ENCODE measurements around the gene FGF11.

FGF11 gene

DNA sequence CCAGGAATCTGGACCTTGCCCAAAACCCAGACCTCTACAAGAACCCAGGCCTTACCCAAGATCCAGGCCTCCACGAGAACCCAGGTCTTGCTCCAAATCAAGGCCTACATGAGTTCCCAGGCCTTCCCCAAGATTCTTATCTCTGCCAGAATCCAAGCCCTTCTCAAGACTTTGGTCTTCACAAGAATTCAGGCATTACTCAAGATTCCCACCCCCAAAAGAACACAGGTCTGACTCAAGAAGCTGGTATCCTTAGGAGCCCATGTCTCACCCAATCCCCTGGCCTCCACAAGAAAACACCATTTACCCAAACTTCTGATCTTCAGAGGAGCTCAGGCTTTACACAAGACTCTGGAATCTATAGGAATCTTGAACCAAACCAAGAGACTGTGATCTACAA lies 8.1 kb upstream of the FGF11 start:
- Histone ChIP-seq H3K27ac (ENCODE audit: insufficient read depth, low read length, poor library complexity, severe bottlenecking) (no peak overlapping the region), H3K9me3 (ENCODE audit: control insufficient read depth, low read length) (no peaks in the 10 kb centered on the region), H3K27me3 (replicated peaks; ENCODE audit: control insufficient read depth, insufficient read depth, low read length, poor library complexity, severe bottlenecking) (no peaks in the 10 kb centered on the region), H3K4me3 (ENCODE audit: insufficient read depth, low read depth, low read length, poor library complexity, severe bottlenecking) (no peak overlapping the region), H3K4me1 (ENCODE audit: control insufficient read depth, insufficient read depth, low read length, poor library complexity, severe bottlenecking) (peaks cover 10% of the 10 kb centered on the region), H3K36me3 (ENCODE audit: control insufficient read depth, insufficient read depth, low read length) (no peaks in the 10 kb centered on the region)
- DNase-seq: no peak

DNA sequence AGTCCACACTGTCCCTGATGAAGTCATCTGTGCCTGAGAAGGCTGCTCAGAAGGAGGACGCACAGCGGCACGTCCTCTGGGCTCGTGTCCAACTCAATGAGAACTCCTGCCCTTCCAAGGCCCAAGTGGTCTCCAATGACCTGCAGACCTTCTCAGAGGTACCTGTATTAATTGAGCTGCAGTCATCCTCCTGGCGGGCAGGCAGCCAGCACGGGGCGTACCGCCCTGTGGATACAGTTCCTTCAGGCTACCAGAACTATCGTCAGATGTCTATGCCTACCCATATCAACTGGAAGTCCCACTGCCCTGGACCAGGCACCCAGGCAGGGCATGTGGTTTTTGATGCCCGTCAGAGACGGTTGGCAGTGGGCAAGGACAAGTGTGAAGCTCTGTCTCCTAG lies 7.0 kb upstream of the FGF11 start:
- H3K27ac ChIP-seq (ENCODE audit: insufficient read depth, low read length, poor library complexity, severe bottlenecking): no peak overlapping the region
- H3K4me3 ChIP-seq (ENCODE audit: insufficient read depth, low read depth, low read length, poor library complexity, severe bottlenecking): no peak overlapping the region
- no peaks in the 10 kb centered on the region for H3K27me3 ChIP-seq (replicated peaks; ENCODE audit: control insufficient read depth, insufficient read depth, low read length, poor library complexity, severe bottlenecking)
- H3K9me3 ChIP-seq (ENCODE audit: control insufficient read depth, low read length): no peaks in the 10 kb centered on the region
- no peak for DNase-seq
- H3K36me3 ChIP-seq (ENCODE audit: control insufficient read depth, insufficient read depth, low read length): no peaks in the 10 kb centered on the region
- H3K4me1 ChIP-seq (ENCODE audit: control insufficient read depth, insufficient read depth, low read length, poor library complexity, severe bottlenecking): peaks cover 18% of the 10 kb centered on the region

DNA sequence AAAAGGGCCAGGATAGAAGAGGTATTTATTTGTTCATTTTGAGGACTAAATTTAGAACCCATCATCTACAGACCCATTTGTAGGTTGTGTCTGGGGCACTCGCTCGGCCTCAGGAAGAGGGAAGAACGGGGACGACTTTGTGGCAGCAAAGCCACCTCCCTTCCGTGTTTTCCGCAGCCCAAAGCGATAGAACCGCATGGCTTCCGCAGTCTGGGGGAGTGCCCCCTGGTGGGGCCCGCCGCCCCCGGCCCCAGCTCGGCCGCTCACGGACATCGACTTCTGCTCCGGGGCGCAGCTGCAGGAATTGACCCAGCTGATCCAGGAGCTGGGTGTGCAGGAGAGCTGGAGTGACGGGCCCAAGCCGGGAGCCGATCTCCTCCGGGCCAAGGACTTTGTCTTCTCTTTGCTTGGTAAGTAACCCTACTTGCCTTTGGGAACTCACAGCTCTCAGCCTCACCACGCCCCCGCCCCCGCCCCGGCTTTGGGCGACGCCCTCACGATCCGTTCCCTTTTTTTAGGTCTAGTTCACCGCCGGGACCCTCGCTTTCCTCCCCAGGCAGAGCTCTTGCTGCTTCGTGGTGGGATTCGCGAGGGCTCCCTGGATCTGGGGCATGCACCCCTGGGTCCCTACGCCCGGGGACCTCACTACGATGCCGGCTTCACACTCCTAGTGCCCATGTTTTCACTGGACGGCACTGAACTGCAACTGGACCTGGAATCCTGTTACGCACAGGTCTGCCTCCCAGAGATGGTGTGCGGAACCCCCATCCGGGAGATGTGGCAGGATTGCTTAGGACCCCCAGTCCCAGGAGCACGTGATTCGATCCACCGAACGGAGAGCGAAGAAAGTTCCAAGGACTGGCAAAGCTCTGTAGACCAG lies 3.4 kb upstream of the FGF11 start:
- peak overlapping the region; percentile 82 for H3K27ac ChIP-seq (ENCODE audit: insufficient read depth, low read length, poor library complexity, severe bottlenecking)
- H3K27me3 ChIP-seq (replicated peaks; ENCODE audit: control insufficient read depth, insufficient read depth, low read length, poor library complexity, severe bottlenecking): peaks cover 26% of the 10 kb centered on the region
- no peaks in the 10 kb centered on the region for H3K9me3 ChIP-seq (ENCODE audit: control insufficient read depth, low read length)
- H3K4me1 ChIP-seq (ENCODE audit: control insufficient read depth, insufficient read depth, low read length, poor library complexity, severe bottlenecking): peaks cover 51% of the 10 kb centered on the region
- peak overlapping the region; percentile 63 for H3K4me3 ChIP-seq (ENCODE audit: insufficient read depth, low read depth, low read length, poor library complexity, severe bottlenecking)
- H3K36me3 ChIP-seq (ENCODE audit: control insufficient read depth, insufficient read depth, low read length): no peaks in the 10 kb centered on the region
- DNase-seq: peak; percentile 35 to 53 (median 51)

DNA sequence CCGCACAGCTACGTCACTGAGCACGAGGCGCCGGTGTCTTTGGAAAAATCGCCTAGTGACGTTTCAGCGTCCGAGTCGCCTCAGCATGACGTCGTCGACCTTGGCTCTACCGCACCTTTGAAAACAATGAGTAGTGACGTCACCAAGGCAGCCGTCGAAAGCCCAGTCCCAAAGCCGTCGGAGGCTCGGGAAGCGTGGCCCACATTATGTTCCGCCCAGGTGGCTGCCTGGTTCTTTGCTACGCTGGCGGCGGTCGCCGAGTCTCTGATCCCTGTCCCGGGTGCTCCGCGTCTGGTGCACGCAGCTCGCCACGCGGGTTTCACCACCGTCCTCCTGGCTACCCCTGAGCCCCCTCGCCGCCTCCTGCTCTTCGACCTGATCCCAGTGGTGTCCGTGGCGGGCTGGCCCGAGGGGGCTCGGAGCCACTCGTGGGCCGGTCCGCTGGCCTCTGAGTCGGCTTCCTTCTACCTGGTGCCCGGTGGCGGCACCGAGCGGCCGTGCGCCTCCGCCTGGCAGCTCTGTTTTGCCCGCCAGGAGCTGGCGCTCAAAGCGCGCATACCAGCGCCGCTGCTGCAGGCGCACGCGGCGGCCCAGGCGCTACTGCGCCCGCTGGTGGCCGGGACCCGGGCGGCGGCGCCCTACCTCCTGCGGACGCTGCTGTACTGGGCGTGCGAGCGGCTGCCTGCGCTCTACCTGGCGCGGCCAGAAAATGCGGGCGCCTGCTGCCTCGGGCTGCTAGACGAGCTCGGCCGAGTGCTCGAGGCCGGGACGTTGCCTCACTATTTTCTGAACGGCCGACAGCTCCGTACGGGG lies 2.5 kb upstream of the FGF11 start:
- peak; percentile 61 to 68 (median 65) for DNase-seq
- no peaks in the 10 kb centered on the region for H3K36me3 ChIP-seq (ENCODE audit: control insufficient read depth, insufficient read depth, low read length)
- H3K27ac ChIP-seq (ENCODE audit: insufficient read depth, low read length, poor library complexity, severe bottlenecking): peak overlapping the region; percentile 82
- peaks cover 52% of the 10 kb centered on the region for H3K4me1 ChIP-seq (ENCODE audit: control insufficient read depth, insufficient read depth, low read length, poor library complexity, severe bottlenecking)
- peak overlapping the region; percentile 63 for H3K4me3 ChIP-seq (ENCODE audit: insufficient read depth, low read depth, low read length, poor library complexity, severe bottlenecking)
- peaks cover 31% of the 10 kb centered on the region for H3K27me3 ChIP-seq (replicated peaks; ENCODE audit: control insufficient read depth, insufficient read depth, low read length, poor library complexity, severe bottlenecking)
- H3K9me3 ChIP-seq (ENCODE audit: control insufficient read depth, low read length): no peaks in the 10 kb centered on the region

DNA sequence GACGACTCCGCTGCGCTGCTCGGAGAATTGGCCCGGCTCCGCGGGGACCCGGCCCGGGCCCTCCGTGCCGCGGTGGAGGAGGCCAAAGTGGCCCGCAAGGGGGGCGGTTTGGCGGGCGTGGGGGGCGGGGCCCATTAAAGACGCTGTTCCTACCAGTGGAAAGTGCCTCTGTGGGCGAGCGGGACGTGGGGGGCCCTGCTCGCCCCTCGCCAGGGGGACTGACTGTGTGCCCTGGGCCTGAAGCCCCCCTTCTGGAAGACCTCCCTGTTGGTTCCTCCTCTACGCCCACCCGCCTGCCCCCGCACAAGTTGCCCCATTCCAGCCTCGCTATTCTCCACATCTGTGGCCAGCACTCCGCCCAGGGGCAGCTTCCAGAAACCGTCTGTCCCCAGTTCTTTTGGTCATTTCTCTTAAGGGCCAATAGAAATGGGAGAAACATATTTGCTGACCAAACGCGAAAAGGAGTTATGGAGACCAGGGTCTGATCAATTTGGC lies 1.9 kb upstream of the FGF11 start:
- no peak overlapping the region for H3K27ac ChIP-seq (ENCODE audit: insufficient read depth, low read length, poor library complexity, severe bottlenecking)
- no peaks in the 10 kb centered on the region for H3K9me3 ChIP-seq (ENCODE audit: control insufficient read depth, low read length)
- H3K4me1 ChIP-seq (ENCODE audit: control insufficient read depth, insufficient read depth, low read length, poor library complexity, severe bottlenecking): peaks cover 52% of the 10 kb centered on the region
- peaks cover 31% of the 10 kb centered on the region for H3K27me3 ChIP-seq (replicated peaks; ENCODE audit: control insufficient read depth, insufficient read depth, low read length, poor library complexity, severe bottlenecking)
- no peaks in the 10 kb centered on the region for H3K36me3 ChIP-seq (ENCODE audit: control insufficient read depth, insufficient read depth, low read length)
- no peak for DNase-seq
- H3K4me3 ChIP-seq (ENCODE audit: insufficient read depth, low read depth, low read length, poor library complexity, severe bottlenecking): peak overlapping the region; percentile 29

DNA sequence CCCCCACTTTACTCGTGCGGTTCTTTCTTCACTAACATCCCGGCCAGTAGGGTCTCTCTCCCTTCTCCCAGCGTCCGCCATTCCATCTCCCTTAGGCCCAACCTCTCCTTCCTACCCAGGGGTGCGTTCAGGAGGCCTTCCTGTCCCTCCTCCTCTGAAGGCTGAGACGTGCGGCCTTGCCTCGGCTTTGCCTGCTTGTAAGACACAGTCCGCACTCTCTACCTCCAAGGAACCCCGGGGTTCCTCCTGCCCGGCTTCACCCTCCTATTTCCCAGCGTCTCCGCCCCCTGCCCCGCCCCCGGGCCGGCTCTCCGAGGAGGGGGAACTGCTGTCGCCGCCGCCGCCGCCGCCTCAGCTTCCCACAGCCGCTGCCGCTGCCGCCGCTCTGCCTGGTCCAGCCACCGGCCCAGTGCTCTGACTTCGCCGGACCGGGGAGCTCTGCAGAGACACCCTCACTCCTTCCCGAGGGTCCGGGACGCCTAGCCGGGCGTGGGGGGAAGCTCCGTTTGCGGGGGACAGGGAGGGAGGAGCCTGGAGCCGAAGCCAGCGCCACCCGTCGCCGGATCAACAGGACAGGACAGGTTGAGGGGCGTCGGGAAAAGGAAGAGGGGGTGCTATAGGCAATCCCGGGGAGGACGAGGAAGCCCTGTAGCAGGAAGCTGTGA lies 1.2 kb upstream of the FGF11 start:
- peak in 1 of 3 donors; percentile 29 for DNase-seq
- H3K27ac ChIP-seq (ENCODE audit: insufficient read depth, low read length, poor library complexity, severe bottlenecking): no peak overlapping the region
- H3K9me3 ChIP-seq (ENCODE audit: control insufficient read depth, low read length): no peaks in the 10 kb centered on the region
- H3K4me1 ChIP-seq (ENCODE audit: control insufficient read depth, insufficient read depth, low read length, poor library complexity, severe bottlenecking): peaks cover 52% of the 10 kb centered on the region
- no peaks in the 10 kb centered on the region for H3K36me3 ChIP-seq (ENCODE audit: control insufficient read depth, insufficient read depth, low read length)
- H3K4me3 ChIP-seq (ENCODE audit: insufficient read depth, low read depth, low read length, poor library complexity, severe bottlenecking): no peak overlapping the region
- H3K27me3 ChIP-seq (replicated peaks; ENCODE audit: control insufficient read depth, insufficient read depth, low read length, poor library complexity, severe bottlenecking): peaks cover 31% of the 10 kb centered on the region

DNA sequence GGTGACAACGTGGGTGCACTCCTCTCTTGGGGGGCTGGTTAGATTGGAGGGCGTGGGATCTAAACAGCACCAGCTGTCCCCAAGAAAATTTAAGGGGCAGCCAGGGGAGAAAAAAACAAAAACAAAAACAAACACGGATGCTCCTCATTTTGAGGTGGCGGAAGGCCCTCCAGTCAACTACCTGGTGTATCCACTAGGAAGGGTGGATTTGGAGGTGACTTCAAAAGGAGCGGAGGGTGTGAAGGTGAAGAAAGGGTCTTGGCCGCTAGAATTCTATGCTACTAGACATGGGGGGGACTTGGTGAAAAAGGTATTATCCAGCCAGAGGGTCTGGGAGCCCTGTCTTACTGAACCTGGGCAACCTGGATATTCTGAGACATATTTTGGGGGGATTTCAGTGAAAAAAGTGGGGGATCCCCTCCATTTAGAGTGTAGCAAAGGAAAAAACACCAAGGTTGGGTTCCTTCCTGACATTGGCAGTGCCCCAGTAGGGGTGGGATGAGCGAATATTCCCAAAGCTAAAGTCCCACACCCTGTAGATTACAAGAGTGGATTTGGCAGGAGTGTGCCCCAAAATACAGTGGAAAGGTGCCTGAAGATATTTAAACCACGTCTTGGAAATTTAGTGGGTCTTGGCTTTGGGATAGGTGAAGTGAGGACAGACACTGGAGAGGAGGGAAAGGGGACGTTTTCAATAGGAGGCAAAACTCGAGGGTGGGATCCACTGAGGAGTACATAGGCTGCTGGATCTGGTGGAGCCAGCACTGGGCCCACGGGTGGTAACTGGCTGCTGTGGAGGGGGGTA lies 454 bp upstream of the FGF11 start:
- Histone ChIP-seq H3K27ac (ENCODE audit: insufficient read depth, low read length, poor library complexity, severe bottlenecking) (no peak overlapping the region), H3K9me3 (ENCODE audit: control insufficient read depth, low read length) (no peaks in the 10 kb centered on the region), H3K4me1 (ENCODE audit: control insufficient read depth, insufficient read depth, low read length, poor library complexity, severe bottlenecking) (peaks cover 52% of the 10 kb centered on the region), H3K4me3 (ENCODE audit: insufficient read depth, low read depth, low read length, poor library complexity, severe bottlenecking) (no peak overlapping the region), H3K27me3 (replicated peaks; ENCODE audit: control insufficient read depth, insufficient read depth, low read length, poor library complexity, severe bottlenecking) (peaks cover 31% of the 10 kb centered on the region), H3K36me3 (ENCODE audit: control insufficient read depth, insufficient read depth, low read length) (no peaks in the 10 kb centered on the region)
- no peak for DNase-seq

DNA sequence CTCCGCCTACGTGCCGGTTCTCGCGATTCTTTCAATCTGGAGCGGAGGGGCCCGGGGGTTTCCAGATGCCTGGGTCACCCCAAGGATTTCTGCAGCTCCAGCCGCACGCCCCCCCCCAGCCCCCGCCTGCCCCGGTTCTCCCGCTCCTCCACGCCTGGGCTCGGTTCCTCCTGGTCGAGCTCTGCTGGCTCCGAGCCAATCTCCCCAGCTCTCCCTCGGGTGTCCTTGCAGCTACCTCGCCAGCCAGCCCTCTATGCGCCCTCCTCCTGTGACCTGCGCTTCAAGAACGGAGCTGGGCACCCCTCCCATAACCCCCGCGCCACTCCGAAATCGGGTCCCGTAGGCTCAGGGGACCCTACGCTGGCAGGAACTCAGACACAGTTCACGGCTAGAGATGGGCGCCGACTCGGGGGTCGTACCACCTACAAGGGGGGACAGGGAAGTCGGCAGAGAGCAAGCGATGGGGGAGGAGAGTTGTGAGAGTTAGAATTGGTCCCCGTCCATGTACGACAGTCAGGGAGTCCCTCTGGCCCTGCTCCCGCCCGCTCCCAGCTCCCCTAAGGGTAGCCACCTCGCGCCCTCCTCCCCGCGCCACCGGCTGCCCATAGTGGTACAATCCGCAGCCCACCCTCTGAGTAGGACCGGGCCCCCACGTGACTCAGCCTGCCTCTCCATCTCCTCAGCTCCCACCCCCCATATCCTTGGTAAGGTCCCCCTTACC lies 961 bp downstream of the FGF11 start:
- peaks cover 34% of the 10 kb centered on the region for H3K27me3 ChIP-seq (replicated peaks; ENCODE audit: control insufficient read depth, insufficient read depth, low read length, poor library complexity, severe bottlenecking)
- no peak for DNase-seq
- peak overlapping the region; percentile 32 for H3K4me3 ChIP-seq (ENCODE audit: insufficient read depth, low read depth, low read length, poor library complexity, severe bottlenecking)
- H3K36me3 ChIP-seq (ENCODE audit: control insufficient read depth, insufficient read depth, low read length): no peaks in the 10 kb centered on the region
- peaks cover 55% of the 10 kb centered on the region for H3K4me1 ChIP-seq (ENCODE audit: control insufficient read depth, insufficient read depth, low read length, poor library complexity, severe bottlenecking)
- no peak overlapping the region for H3K27ac ChIP-seq (ENCODE audit: insufficient read depth, low read length, poor library complexity, severe bottlenecking)
- no peaks in the 10 kb centered on the region for H3K9me3 ChIP-seq (ENCODE audit: control insufficient read depth, low read length)

DNA sequence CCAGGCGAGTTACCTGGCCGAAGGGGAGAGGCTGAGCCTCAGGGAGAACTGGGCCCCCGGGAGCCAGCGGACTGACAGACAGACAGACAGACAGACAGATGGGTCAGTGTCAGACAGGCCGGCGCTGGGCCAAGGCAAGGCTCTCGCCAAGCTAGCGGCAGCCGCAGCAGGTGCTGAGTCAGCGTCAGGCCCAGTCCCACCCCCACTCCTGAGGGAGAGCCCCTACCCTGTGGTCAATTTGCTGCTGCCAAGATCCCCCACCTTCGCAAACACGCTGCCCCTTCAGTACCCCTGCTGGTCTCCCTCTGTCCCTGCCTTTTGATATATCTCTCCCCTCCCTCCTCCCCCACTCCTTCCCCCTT lies 1.5 kb downstream of the FGF11 start:
- peaks cover 39% of the 10 kb centered on the region for H3K27me3 ChIP-seq (replicated peaks; ENCODE audit: control insufficient read depth, insufficient read depth, low read length, poor library complexity, severe bottlenecking)

More for the DNA sequence above, 1.5 kb downstream of the FGF11 start:
- H3K4me1 ChIP-seq (ENCODE audit: control insufficient read depth, insufficient read depth, low read length, poor library complexity, severe bottlenecking): peaks cover 55% of the 10 kb centered on the region
- H3K4me3 ChIP-seq (ENCODE audit: insufficient read depth, low read depth, low read length, poor library complexity, severe bottlenecking): no peak overlapping the region
- no peaks in the 10 kb centered on the region for H3K9me3 ChIP-seq (ENCODE audit: control insufficient read depth, low read length)
- no peak overlapping the region for H3K27ac ChIP-seq (ENCODE audit: insufficient read depth, low read length, poor library complexity, severe bottlenecking)
- no peaks in the 10 kb centered on the region for H3K36me3 ChIP-seq (ENCODE audit: control insufficient read depth, insufficient read depth, low read length)
- DNase-seq: no peak
